Left lung (tissue), 10 donors: ENCODE measurements around the gene UPF2. TPM values are rescaled to one million over a fixed set of nuclear protein-coding genes. Genes with fewer than 3 reads are reported as not detected.

Source experiments
- ATAC-seq: fragments of 200-7000 bp; cut with Tn5 transposase; one replicate; pipeline ENCODE4 v1.9.1; 2020; ENCODE audit warnings: moderate library complexity
- DNase-seq, 4 donors: peaks; one replicate each; pipeline ENCODE4 v3.0.0-alpha.2; 2013 to 2020
- H3K27ac ChIP-seq, 2 donors: fragments of 200-600 bp; sonication (generic) in 1 of 2; one replicate each; pipeline versions ENCODE4 v1.5.0 to v1.8.0; 2020 to 2021
- H3K27me3 ChIP-seq, 2 donors: fragments of 200-600 bp; sonication (generic) in 1 of 2; one replicate each; pipeline versions ENCODE4 v1.5.0 to v1.8.0; 2020 to 2021
- H3K36me3 ChIP-seq, 2 donors: fragments of 200-600 bp; sonication (generic) in 1 of 2; one replicate each; pipeline versions ENCODE4 v1.5.0 to v1.8.0; 2020 to 2021
- H3K4me1 ChIP-seq, 2 donors: fragments of 200-600 bp; one replicate each; pipeline ENCODE4 v1.8.0; 2021
- H3K4me3 ChIP-seq, 2 donors: fragments of 200-600 bp; sonication (generic) in 1 of 2; one replicate each; pipeline versions ENCODE4 v1.5.0 to v1.8.0; 2020 to 2021; ENCODE audit warnings: mild to moderate bottlenecking in 1 of 2
- H3K9me3 ChIP-seq, 2 donors: fragments of 200-600 bp; sonication (generic) in 1 of 2; one replicate each; pipeline versions ENCODE4 v1.5.0 to v1.8.0; 2020 to 2021
- intact Hi-C, 2 donors: fragments of 100-400 bp; cut with DNase I; formaldehyde crosslinking; loops; one replicate each; pipeline versions ENCODE4 v1.11.2 to v1.14.2; 2022
- polyA plus RNA-seq, 6 donors: library from polyadenylated mRNA; unstranded; fragments of 120-200 nt; gene quantifications; one replicate each; pipeline ENCODE4 v1.2.1, GENCODE V29; 2013; ENCODE audit not compliant: insufficient read length in 6 of 6
- total RNA-seq, 2 donors: library from RNA; stranded (reverse); fragmentation: NEBNext Ultra II Directional; extraction: Animal tissue kit (Norgen Biotek cat#: 25700); gene quantifications; one replicate each; pipeline ENCODE4 v1.2.1, GENCODE V29; 2021
- TF ChIP-seq, protein P1 (sequence below), 2 donors: fragments of 200-600 bp; sonication (generic) in 1 of 2; IDR thresholded peaks; one replicate each; pipeline versions ENCODE4 v1.5.0 to v1.8.0; 2021; ENCODE audit warnings: antibody characterized with exemption in 2 of 2
- donor health status: DM: no; HTN: yes; CAD: no.
- donor health status: DM: no; HTN: no; CAD: no.

The UPF2 gene
- total and polyA plus RNA-seq, 8 donors = 14.5 to 44.3 (median 33.2) TPM

DNA sequence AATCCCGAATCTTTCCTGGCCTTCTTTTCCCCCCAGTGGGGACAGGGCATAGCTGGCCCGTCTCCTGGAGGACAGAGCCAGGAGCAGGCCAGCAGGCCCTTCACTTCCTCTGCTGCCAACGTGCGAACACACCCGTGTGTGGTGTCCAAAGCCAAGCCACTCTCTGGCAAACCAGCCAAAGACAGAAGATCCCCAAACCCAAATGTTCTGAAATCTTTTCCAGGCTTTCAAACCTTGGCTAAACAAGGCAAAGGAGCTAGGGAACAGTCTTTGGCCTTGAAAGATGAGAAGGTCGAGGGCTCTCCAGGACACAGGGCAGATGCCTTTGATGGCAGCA, 156.5 kb downstream of the UPF2 start:
- Histone ChIP-seq H3K27ac (no peak overlapping the region), H3K4me1 (no peaks in the 10 kb centered on the region), H3K9me3 (no peaks in the 10 kb centered on the region), H3K27me3 (no peaks in the 10 kb centered on the region), H3K36me3 (no peaks in the 10 kb centered on the region), H3K4me3 (no peak overlapping the region)
- TF ChIP-seq, protein P1, sequence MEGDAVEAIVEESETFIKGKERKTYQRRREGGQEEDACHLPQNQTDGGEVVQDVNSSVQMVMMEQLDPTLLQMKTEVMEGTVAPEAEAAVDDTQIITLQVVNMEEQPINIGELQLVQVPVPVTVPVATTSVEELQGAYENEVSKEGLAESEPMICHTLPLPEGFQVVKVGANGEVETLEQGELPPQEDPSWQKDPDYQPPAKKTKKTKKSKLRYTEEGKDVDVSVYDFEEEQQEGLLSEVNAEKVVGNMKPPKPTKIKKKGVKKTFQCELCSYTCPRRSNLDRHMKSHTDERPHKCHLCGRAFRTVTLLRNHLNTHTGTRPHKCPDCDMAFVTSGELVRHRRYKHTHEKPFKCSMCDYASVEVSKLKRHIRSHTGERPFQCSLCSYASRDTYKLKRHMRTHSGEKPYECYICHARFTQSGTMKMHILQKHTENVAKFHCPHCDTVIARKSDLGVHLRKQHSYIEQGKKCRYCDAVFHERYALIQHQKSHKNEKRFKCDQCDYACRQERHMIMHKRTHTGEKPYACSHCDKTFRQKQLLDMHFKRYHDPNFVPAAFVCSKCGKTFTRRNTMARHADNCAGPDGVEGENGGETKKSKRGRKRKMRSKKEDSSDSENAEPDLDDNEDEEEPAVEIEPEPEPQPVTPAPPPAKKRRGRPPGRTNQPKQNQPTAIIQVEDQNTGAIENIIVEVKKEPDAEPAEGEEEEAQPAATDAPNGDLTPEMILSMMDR (IDR thresholded peaks at IDR 0.05) = no peak
- intact Hi-C loops = no loop called here
- DNase-seq = no peak
- ATAC-seq = no peak

DNA sequence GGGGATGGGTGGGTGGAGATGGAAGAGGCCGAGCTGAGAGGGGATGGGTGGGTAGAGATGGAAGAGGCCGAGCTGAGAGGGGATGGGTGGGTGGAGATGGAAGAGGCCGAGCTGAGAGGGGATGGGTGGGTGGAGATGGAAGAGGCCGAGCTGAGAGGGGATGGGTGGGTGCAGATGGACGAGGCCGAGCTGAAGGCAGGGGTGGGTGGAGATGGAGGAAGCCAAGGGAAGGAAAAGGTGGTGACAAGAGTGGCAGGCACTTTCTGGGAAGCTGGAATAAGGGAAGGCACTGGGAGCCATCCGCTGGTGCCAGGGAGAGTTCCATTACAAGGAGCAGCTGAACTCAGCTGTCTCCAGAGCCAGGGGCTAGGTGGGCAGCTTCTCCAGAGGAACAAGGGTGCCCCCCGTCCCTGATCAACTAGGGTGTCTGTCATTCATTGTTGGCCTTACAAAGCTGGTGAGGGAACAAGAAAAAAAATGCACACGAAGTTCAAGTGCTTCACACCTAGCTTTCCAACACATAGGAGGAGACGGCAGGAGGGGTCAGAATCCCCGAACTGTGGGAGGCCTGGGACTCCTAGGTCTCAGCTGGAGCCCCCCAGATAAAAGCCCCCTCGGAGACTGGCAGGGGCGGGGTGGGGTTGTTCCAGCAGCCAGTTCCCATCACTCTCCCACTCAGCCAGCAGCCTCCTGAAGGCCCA, 157.0 kb downstream of the UPF2 start:
- H3K4me1 ChIP-seq = no peaks in the 10 kb centered on the region
- H3K27ac ChIP-seq = no peak overlapping the region
- TF ChIP-seq, protein P1 (IDR thresholded peaks at IDR 0.05) = no peak
- DNase-seq (no peak), ATAC-seq (no peak)
- no peaks in the 10 kb centered on the region for H3K27me3 ChIP-seq
- no peaks in the 10 kb centered on the region for H3K36me3 ChIP-seq
- no peaks in the 10 kb centered on the region for H3K9me3 ChIP-seq
- H3K4me3 ChIP-seq = no peak overlapping the region
- intact Hi-C loops = no loop called here

DNA sequence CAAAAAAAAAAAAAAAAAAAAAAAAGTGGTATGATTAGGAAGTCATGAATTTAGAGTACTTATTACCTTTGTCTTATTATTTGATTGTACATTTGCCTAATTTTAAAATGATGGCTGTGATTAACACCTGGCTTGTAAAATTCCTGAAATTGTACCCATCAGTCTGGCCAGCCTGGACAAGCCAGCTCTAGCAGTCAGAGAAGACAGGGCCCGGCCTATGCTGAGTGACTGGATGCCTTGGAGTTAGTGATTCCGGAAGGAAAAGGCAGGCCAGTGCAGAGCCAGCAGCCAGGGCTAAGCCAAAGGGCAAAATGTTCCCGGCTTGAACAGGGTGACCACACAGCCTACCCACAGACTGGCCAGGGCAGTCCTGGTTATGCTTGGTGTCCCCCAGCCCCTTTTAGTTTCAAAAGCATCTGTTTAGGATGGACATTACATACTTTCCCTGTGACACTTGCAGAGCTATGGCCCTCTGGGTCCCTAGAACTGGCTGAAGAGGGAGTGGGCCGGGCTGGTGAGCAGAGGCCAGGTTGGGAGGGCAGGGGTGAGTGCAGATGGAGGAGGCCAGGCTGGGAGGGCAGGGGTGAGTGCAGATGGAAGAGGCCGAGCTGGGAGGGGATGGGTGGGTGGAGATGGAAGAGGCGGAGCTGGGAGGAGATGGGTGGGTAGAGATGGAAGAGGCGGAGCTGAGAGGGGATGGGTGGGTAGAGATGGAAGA, 157.7 kb downstream of the UPF2 start:
- no peak overlapping the region for H3K27ac ChIP-seq
- H3K27me3 ChIP-seq = no peaks in the 10 kb centered on the region
- TF ChIP-seq, protein P1 (IDR thresholded peaks at IDR 0.05) = no peak
- no peak for DNase-seq
- no peaks in the 10 kb centered on the region for H3K36me3 ChIP-seq
- no peaks in the 10 kb centered on the region for H3K4me1 ChIP-seq
- no peak overlapping the region for H3K4me3 ChIP-seq
- intact Hi-C loops = no loop called here
- ATAC-seq = no peak
- no peaks in the 10 kb centered on the region for H3K9me3 ChIP-seq

DNA sequence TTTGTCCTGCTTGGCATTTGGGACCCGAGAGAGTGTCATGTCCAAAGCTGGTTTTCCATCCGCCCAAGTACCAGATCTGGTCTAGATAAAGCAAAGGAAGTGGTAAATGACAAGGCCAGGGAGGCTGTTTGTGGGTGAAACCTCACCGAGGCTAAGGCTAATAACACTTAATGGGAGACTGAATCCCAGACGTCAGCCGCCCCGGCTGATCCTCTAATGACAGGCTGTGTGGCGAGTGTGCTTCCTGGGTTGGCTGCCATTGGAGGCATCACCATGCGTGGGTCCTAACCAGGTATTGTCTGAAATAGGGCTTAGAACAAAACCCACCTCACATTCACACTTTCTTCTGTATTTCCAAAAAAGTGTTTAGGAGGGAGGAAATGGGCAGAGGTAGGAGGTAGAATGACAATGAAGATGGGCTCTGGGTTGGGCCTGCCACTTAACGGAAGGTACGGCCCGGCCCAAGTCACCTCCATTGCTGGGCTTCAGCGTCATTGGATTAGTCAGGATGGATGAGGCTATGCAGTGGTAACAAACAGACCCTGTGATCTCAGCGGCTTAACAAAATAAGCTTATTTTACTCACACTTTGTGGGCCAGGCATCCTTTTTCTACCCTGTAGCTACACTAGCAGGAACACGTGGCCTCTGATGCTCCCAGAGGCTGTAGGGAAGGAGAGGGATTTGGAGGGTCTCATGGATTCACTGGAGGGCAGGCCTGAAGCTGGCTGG, 159.8 kb downstream of the UPF2 start:
- Histone ChIP-seq H3K27me3 (no peaks in the 10 kb centered on the region), H3K36me3 (no peaks in the 10 kb centered on the region), H3K27ac (no peak overlapping the region), H3K4me1 (no peaks in the 10 kb centered on the region), H3K9me3 (no peaks in the 10 kb centered on the region), H3K4me3 (no peak overlapping the region)
- intact Hi-C loops = no loop called here
- ATAC-seq (no peak), DNase-seq (no peak)
- TF ChIP-seq, protein P1 (IDR thresholded peaks at IDR 0.05) = no peak
